Activated T-helper 2 cell treated with anti-CD3 and anti-CD28 coated beads, Interferon-gamma antibody, Interleukin-2, Interleukin-4, amounts not matched to agents 10 μg/mL and 5 μg/mL and 100 μg/mL, durations not matched to agents 14 hours and 24 hours and 36 hours (primary cell): ENCODE results near the gene CLMN. TPM values are rescaled to one million over a fixed set of nuclear protein-coding genes. Genes with fewer than 3 reads are reported as not detected.

ENCODE experiments used
- DNase-seq: peaks from one replicate; pipeline ENCODE4 v3.0.0; 2021; ENCODE audit warnings: low spot score
- H3K27ac Mint-ChIP-seq: one replicate; pipeline ENCODE4 v1.8.0; 2021; ENCODE audit warnings: mixed read lengths
- H3K27me3 Mint-ChIP-seq: one replicate; pipeline ENCODE4 v1.8.0; 2021; ENCODE audit warnings: low read depth, mixed read lengths
- H3K36me3 Mint-ChIP-seq: one replicate; pipeline ENCODE4 v1.8.0; 2021; ENCODE audit warnings: low read depth, mixed read lengths
- H3K4me1 Mint-ChIP-seq: one replicate; pipeline ENCODE4 v1.8.0; 2021; ENCODE audit warnings: low read depth, mixed read lengths
- H3K4me3 Mint-ChIP-seq: one replicate; pipeline ENCODE4 v1.8.0; 2021; ENCODE audit warnings: low read depth, mild to moderate bottlenecking, moderate library complexity, mixed read lengths
- H3K9me3 Mint-ChIP-seq: one replicate; pipeline ENCODE4 v1.8.0; 2021; ENCODE audit warnings: mixed read lengths
- intact Hi-C: fragments of 100-400 bp; cut with micrococcal nuclease; formaldehyde crosslinking; loops from one replicate; pipeline ENCODE4 v1.15.1; 2023
- total RNA-seq: library from RNA; stranded (reverse); gene quantifications from 2 replicates; pipeline ENCODE4 v1.2.3, GENCODE V29; 2022

The CLMN gene
- total RNA-seq, 1 donor from 2014 or later, result 1.3 TPM

DNA sequence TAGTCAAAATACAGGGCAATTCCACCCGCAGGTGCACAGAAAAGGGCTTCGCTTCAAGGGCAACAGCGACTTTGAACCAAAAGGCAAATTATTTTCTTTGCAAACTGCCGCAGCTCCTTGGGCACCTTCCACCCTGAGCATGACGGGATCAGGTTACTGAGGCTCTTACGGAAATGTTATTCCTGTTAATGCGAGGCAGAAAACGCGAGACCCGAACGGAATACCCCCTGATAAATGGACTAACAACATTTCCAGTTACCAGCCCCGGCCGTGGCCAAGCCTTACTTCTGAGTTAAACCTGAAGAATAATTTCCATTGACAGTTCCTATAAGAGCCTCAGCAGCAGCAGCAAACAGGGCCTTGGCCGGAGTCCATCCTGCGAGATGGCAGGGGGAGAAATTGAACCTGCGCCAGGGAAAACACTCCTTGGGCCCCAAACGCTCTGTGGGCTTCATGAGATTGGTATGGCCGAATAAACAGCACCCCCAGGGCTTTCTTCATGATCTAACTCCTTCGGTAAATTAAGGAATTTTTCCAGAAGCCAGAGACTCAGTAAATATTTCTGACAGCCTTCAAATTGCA, 92.3 kb downstream of the CLMN start:
- no peak overlapping the region for H3K27ac Mint-ChIP-seq
- H3K9me3 Mint-ChIP-seq, result no peaks in the 10 kb centered on the region
- H3K36me3 Mint-ChIP-seq, result no peaks in the 10 kb centered on the region
- no peak overlapping the region for H3K4me3 Mint-ChIP-seq
- intact Hi-C loops, result no loop called here
- no peak for DNase-seq
- no peaks in the 10 kb centered on the region for H3K27me3 Mint-ChIP-seq
- H3K4me1 Mint-ChIP-seq, result no peaks in the 10 kb centered on the region

- no peaks in the 10 kb centered on the region for H3K9me3 Mint-ChIP-seq
These were observed 92.9 kb downstream of the CLMN start for GRCh38 chr14:95226801-95227200.

GRCh38 chr14:95225251-95225887, 94.3 kb downstream of the CLMN start:
- no peaks in the 10 kb centered on the region for H3K9me3 Mint-ChIP-seq
- DNase-seq, result no peak
- H3K4me1 Mint-ChIP-seq, result no peaks in the 10 kb centered on the region
- H3K4me3 Mint-ChIP-seq, result no peak overlapping the region
- intact Hi-C loops, result no loop called here
- no peak overlapping the region for H3K27ac Mint-ChIP-seq
- H3K27me3 Mint-ChIP-seq, result no peaks in the 10 kb centered on the region
- H3K36me3 Mint-ChIP-seq, result no peaks in the 10 kb centered on the region

More at GRCh38 chr14:95226801-95227200, 92.9 kb downstream of the CLMN start:
- intact Hi-C loops, result no loop called here
- Mint-ChIP-seq H3K4me3 (no peak overlapping the region), H3K27ac (no peak overlapping the region), H3K27me3 (no peaks in the 10 kb centered on the region), H3K36me3 (no peaks in the 10 kb centered on the region), H3K4me1 (no peaks in the 10 kb centered on the region)
- DNase-seq, result no peak

DNA sequence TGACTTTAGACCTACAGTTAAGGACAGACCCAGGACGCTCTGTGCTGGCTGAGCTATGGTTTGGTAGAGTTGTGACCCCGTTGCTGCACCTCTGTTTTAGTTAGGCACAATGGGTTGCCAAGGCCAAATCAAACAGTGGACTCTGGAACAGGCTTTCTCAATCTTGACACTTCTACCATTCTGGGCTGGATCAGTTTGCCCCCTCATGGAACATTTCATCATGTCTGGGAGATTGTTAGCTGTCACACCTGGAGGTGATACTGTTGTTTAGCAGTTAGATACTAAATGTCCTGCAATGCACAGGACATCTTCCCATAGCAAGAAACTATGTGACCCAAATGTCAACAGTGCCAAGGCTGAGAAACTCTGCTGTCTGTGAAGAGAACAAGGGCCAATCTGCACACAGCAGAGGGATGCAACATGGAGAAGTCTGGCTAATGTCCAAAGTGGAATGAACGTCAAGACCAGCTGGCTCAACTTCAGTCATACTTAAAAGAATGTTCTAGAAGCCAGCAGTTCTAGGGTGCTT, 96.8 kb downstream of the CLMN start:
- intact Hi-C loops, result no loop called here
- Mint-ChIP-seq H3K36me3 (no peaks in the 10 kb centered on the region), H3K27ac (no peak overlapping the region), H3K9me3 (no peaks in the 10 kb centered on the region), H3K27me3 (no peaks in the 10 kb centered on the region), H3K4me1 (no peaks in the 10 kb centered on the region), H3K4me3 (no peak overlapping the region)
- no peak for DNase-seq

DNA sequence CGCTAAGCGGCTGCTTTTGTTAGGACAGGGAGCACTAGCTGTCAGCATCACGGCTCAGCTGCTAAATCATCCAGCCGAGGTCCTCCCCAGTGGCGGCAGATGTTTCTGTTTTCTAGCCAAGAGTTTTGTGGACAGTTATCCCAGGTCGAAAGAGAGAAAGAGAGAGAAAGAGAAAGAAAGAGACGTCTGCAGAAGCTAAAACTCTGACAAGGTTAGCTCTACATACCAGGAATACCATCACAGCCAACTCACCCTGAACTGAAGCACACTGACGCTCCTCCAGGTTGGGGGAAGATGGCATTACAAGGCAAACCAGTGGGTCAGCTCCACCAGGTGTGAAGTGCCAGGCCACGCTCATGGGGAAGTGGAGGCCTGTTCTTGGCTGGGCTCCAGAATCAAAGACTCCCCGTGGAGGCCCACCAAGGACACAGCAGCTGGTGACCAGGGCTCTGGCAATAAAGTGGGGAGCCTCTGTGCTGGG, 97.5 kb downstream of the CLMN start:
- H3K9me3 Mint-ChIP-seq, result no peaks in the 10 kb centered on the region
- no peak overlapping the region for H3K4me3 Mint-ChIP-seq
- H3K27ac Mint-ChIP-seq, result no peak overlapping the region
- H3K36me3 Mint-ChIP-seq, result no peaks in the 10 kb centered on the region
- H3K27me3 Mint-ChIP-seq, result no peaks in the 10 kb centered on the region
- intact Hi-C loops, result no loop called here
- H3K4me1 Mint-ChIP-seq, result no peaks in the 10 kb centered on the region
- DNase-seq, result no peak

GRCh38 chr14:95221531-95221930, 98.2 kb downstream of the CLMN start:
- Mint-ChIP-seq H3K27me3 (no peaks in the 10 kb centered on the region), H3K36me3 (no peaks in the 10 kb centered on the region), H3K9me3 (no peaks in the 10 kb centered on the region), H3K4me3 (no peak overlapping the region), H3K4me1 (no peaks in the 10 kb centered on the region), H3K27ac (no peak overlapping the region)
- no peak for DNase-seq
- intact Hi-C loops, result no loop called here

GRCh38 chr14:95220663-95221231, 99.0 kb downstream of the CLMN start:
- no peaks in the 10 kb centered on the region for H3K9me3 Mint-ChIP-seq
- no peaks in the 10 kb centered on the region for H3K27me3 Mint-ChIP-seq
- H3K27ac Mint-ChIP-seq, result no peak overlapping the region
- H3K4me1 Mint-ChIP-seq, result no peaks in the 10 kb centered on the region
- no peaks in the 10 kb centered on the region for H3K36me3 Mint-ChIP-seq
- H3K4me3 Mint-ChIP-seq, result no peak overlapping the region
- intact Hi-C loops, result no loop called here
- no peak for DNase-seq

- H3K36me3 Mint-ChIP-seq, result no peaks in the 10 kb centered on the region
- no peaks in the 10 kb centered on the region for H3K4me1 Mint-ChIP-seq
- no peaks in the 10 kb centered on the region for H3K27me3 Mint-ChIP-seq
- no peak overlapping the region for H3K27ac Mint-ChIP-seq
- no peak overlapping the region for H3K4me3 Mint-ChIP-seq
- H3K9me3 Mint-ChIP-seq, result no peaks in the 10 kb centered on the region
- DNase-seq, result no peak
- intact Hi-C loops, result no loop called here
These were observed 101.1 kb downstream of the CLMN start for GRCh38 chr14:95218472-95219193.

- H3K9me3 Mint-ChIP-seq, result no peaks in the 10 kb centered on the region
- intact Hi-C loops, result no loop called here
- no peaks in the 10 kb centered on the region for H3K27me3 Mint-ChIP-seq
- no peaks in the 10 kb centered on the region for H3K36me3 Mint-ChIP-seq
- H3K4me3 Mint-ChIP-seq, result no peak overlapping the region
- no peak for DNase-seq
- H3K4me1 Mint-ChIP-seq, result no peaks in the 10 kb centered on the region
- H3K27ac Mint-ChIP-seq, result no peak overlapping the region
These were observed 101.7 kb downstream of the CLMN start for GRCh38 chr14:95218006-95218405.

- H3K9me3 Mint-ChIP-seq, result no peaks in the 10 kb centered on the region
- no peaks in the 10 kb centered on the region for H3K27me3 Mint-ChIP-seq
- no peak for DNase-seq
- no peak overlapping the region for H3K4me3 Mint-ChIP-seq
- H3K36me3 Mint-ChIP-seq, result no peaks in the 10 kb centered on the region
- no peaks in the 10 kb centered on the region for H3K4me1 Mint-ChIP-seq
- no peak overlapping the region for H3K27ac Mint-ChIP-seq
- intact Hi-C loops, result no loop called here
These were observed 102.3 kb downstream of the CLMN start for GRCh38 chr14:95217391-95217900.

DNA sequence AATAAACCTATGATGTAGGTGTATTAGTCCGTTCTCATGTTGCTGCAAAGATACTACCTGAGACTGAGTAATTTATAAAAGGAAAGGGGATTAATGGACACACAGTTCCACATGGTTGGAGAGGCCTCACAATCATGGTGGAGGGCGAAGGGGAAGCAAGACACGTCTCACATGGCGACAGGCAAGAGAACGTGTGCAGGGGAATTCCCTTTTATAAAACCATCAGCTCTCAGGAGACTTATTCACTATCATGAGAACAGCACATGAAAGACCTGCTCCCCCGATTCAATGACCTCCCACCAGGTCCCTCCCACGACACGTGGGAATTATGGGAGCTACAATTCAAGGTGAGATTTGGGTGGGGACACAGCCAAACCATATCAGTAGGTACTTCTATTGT, 103.7 kb downstream of the CLMN start:
- DNase-seq, result no peak
- intact Hi-C loops, result no loop called here
- H3K9me3 Mint-ChIP-seq, result no peaks in the 10 kb centered on the region
- H3K36me3 Mint-ChIP-seq, result no peaks in the 10 kb centered on the region
- no peaks in the 10 kb centered on the region for H3K27me3 Mint-ChIP-seq
- H3K4me1 Mint-ChIP-seq, result no peaks in the 10 kb centered on the region
- no peak overlapping the region for H3K27ac Mint-ChIP-seq
- no peak overlapping the region for H3K4me3 Mint-ChIP-seq

GRCh38 chr14:95215094-95215725, 104.5 kb downstream of the CLMN start:
- intact Hi-C loops, result no loop called here
- Mint-ChIP-seq H3K4me3 (no peak overlapping the region), H3K36me3 (no peaks in the 10 kb centered on the region), H3K27me3 (no peaks in the 10 kb centered on the region), H3K4me1 (no peaks in the 10 kb centered on the region), H3K9me3 (no peaks in the 10 kb centered on the region), H3K27ac (no peak overlapping the region)
- no peak for DNase-seq
